GM12878 (cell line): ENCODE measurements around the gene PDE11A. TPM values are rescaled to one million over a fixed set of nuclear protein-coding genes. Genes with fewer than 3 reads are reported as not detected.

Experiments
- ATAC-seq: fragments of 200-7000 bp; cut with Tn5 transposase; 3 replicates; pipeline ENCODE4 v1.9.1; 2020; ENCODE audit warnings: mild to moderate bottlenecking, moderate library complexity
- BruUV-seq: library from RNA; stranded (reverse); fragments of 400-500 nt; replicated peaks from 2 replicates; lab custom pipeline; 2021; lab: Mats Ljungman, UMichigan
- CTCF ChIA-PET: fragments of 300-600 bp; sonication (Branson Sonifier 250); formaldehyde crosslinking; extraction: SDS; loops from one replicate; lab custom pipeline; 2021; ENCODE audit warnings: inconsistent platforms; lab: Yijun Ruan, JAX
- POLR2A ChIA-PET: fragments of 350-600 bp; formaldehyde crosslinking; extraction: SDS; loops from one replicate; lab custom pipeline; 2021; ENCODE audit warnings: inconsistent platforms; lab: Charles Lee
- RAD21 ChIA-PET: fragments of 300-600 bp; sonication (Branson Sonifier 250); formaldehyde crosslinking; loops from one replicate; lab custom pipeline; 2023; ENCODE audit warnings: antibody characterized with exemption; ENCODE audit not compliant: unreplicated experiment; lab: Charles Lee
- SMC1A ChIA-PET: fragments of 300-600 bp; sonication (Branson Sonifier 250); formaldehyde crosslinking; loops from one replicate; lab custom pipeline; 2023; ENCODE audit not compliant: unreplicated experiment, uncharacterized antibody; lab: Charles Lee
- DNase-seq: peaks from one replicate; pipeline ENCODE4 v3.0.0-alpha.2; 2011; ENCODE audit warnings: low read depth, low spot score
- FAIRE-seq: peaks from 3 replicates; lab custom pipeline; 2011; peaks lifted over from hg19 to GRCh38; lab: Jason Lieb, UNC
- H2AFZ ChIP-seq: 2 replicates; pipeline ENCODE4 v1.6.0; 2011; ENCODE audit warnings: low read depth, low read length, control low read depth; ENCODE audit not compliant: control insufficient read depth
- H3K27ac ChIP-seq: 2 replicates; pipeline ENCODE4 v1.5.1; 2011; ENCODE audit warnings: control low read depth; ENCODE audit not compliant: control insufficient read depth, insufficient read depth
- H3K27me3 ChIP-seq, 2 experiments: replicated peaks in 1 of 2; 2 replicates each; pipeline versions ENCODE4 v1.6.0 to v1.6.1; 2011; ENCODE audit warnings: low read length in 1 of 2; ENCODE audit not compliant: control insufficient read depth in 2 of 2, insufficient read depth in 2 of 2
- H3K36me3 ChIP-seq, 2 experiments: 2 replicates each; pipeline ENCODE4 v1.5.1; 2011; ENCODE audit warnings: low read length in 1 of 2; ENCODE audit not compliant: control insufficient read depth in 2 of 2, insufficient read depth in 2 of 2
- H3K4me1 ChIP-seq: 2 replicates; pipeline ENCODE4 v1.6.1; 2011; ENCODE audit warnings: mild to moderate bottlenecking, low read length, moderate library complexity, mixed read lengths; ENCODE audit not compliant: control insufficient read depth, insufficient read depth
- H3K4me2 ChIP-seq: 2 replicates; pipeline ENCODE4 v1.6.0; 2011; ENCODE audit warnings: control low read depth; ENCODE audit not compliant: control insufficient read depth, insufficient read depth
- H3K4me3 ChIP-seq: fragments of 200-600 bp; sonication (generic); 2 replicates; pipeline ENCODE4 v1.5.1; 2016
- H3K79me2 ChIP-seq: 2 replicates; pipeline ENCODE4 v1.6.0; 2011; ENCODE audit warnings: low read length; ENCODE audit not compliant: control insufficient read depth, insufficient read depth
- H3K9ac ChIP-seq: 2 replicates; pipeline ENCODE4 v1.8.0; 2011; ENCODE audit warnings: low read length, control low read depth, mixed read lengths; ENCODE audit not compliant: control insufficient read depth, insufficient read depth
- H3K9me3 ChIP-seq: replicated peaks from 3 replicates; pipeline ENCODE4 v1.5.1; 2011; ENCODE audit warnings: mild to moderate bottlenecking, low read length; ENCODE audit not compliant: control insufficient read depth, insufficient read depth
- H4K20me1 ChIP-seq: 2 replicates; pipeline ENCODE4 v1.6.0; 2011; ENCODE audit not compliant: control insufficient read depth, insufficient read depth
- BACH1 ChIP-seq: fragments of 450-650 bp; IDR thresholded peaks from 2 replicates; pipeline ENCODE4 v1.6.1; 2017; ENCODE audit warnings: mild to moderate bottlenecking, borderline replicate concordance
- CHD2 ChIP-seq: IDR thresholded peaks from 2 replicates; pipeline ENCODE4 v1.6.1; 2011; ENCODE audit warnings: low read depth, low read length, improper control_type of control experiment, borderline replicate concordance
- IRF4 ChIP-seq: IDR thresholded peaks from 2 replicates; pipeline ENCODE4 v1.6.1; 2011; ENCODE audit warnings: low read depth, low read length
- RFX5 ChIP-seq: IDR thresholded peaks from 2 replicates; pipeline ENCODE4 v1.6.1; 2011; ENCODE audit warnings: low read depth, low read length, improper control_type of control experiment
- RUNX3 ChIP-seq: IDR thresholded peaks from 2 replicates; pipeline ENCODE4 v1.6.1; 2012; ENCODE audit warnings: low read length, inconsistent platforms
- SP1 ChIP-seq: IDR thresholded peaks from one replicate; pipeline ENCODE4 v1.6.1; 2011; ENCODE audit warnings: low read depth, low read length
- SRF ChIP-seq, 2 experiments: IDR thresholded peaks; 2 replicates each; pipeline ENCODE4 v1.6.1; 2011; ENCODE audit warnings: low read depth in 2 of 2, low read length in 2 of 2, mild to moderate bottlenecking in 1 of 2, moderate library complexity in 1 of 2
- WGBS: methylation state at CpG from one replicate; pipeline ENCODE4 v1.1.6; 2016; ENCODE audit warnings: low lambda C conversion rate; ENCODE audit not compliant: insufficient replicate concordance, insufficient coverage; ENCODE audit errors: missing lambda C conversion rate; 5-methylcytosine and 5-hydroxymethylcytosine counted together
- in situ Hi-C: fragments of 300-500 bp; cut with MboI; formaldehyde crosslinking; loops from 9 replicates; pipeline ENCODE4 v1.14.3; 2018; ENCODE audit warnings: mixed read lengths
- intact Hi-C: fragments of 100-400 bp; cut with micrococcal nuclease; formaldehyde crosslinking; loops from one replicate; pipeline ENCODE4 v1.14.2; 2022; ENCODE audit not compliant: unreplicated experiment
- polyA plus RNA-seq, 11 experiments: library from polyadenylated mRNA; depleted of rRNA in 4 of 11; unstranded in 6 of 11; stranded (reverse) in 5 of 11; fragments of >200 nt; fragmentation: Nextera tagmentation in 4 of 11; fragmentation: Illumina TruSeq in 1 of 11; extraction: Ambion mirVana in 4 of 11; extraction: Trizol in 1 of 11; gene quantifications; 1 replicate in 1 of 11; 2 replicates in 10 of 11; pipeline versions ENCODE4 v1.2.1 to v1.2.3, GENCODE V29; 2011 to 2016; ENCODE audit warnings: inconsistent platforms in 2 of 11, missing spikeins in 2 of 11, low read depth in 1 of 11
- total RNA-seq, 4 experiments: library from RNA; depleted of rRNA in 3 of 4; stranded (reverse); fragments of >200 nt in 3 of 4; fragmentation: Illumina TruSeq in 1 of 4; extraction: Trizol in 1 of 4; gene quantifications; 2 replicates each; pipeline versions ENCODE4 v1.2.1 to v1.2.3, GENCODE V29; 2013 to 2021

The PDE11A gene
- total and polyA plus RNA-seq, 10 of the 15 experiments (the other 5 are each of a cell fraction or from before 2014, with no cell fraction given): 0.01 to 0.17 (median 0.06) TPM; not detected in 5

DNA sequence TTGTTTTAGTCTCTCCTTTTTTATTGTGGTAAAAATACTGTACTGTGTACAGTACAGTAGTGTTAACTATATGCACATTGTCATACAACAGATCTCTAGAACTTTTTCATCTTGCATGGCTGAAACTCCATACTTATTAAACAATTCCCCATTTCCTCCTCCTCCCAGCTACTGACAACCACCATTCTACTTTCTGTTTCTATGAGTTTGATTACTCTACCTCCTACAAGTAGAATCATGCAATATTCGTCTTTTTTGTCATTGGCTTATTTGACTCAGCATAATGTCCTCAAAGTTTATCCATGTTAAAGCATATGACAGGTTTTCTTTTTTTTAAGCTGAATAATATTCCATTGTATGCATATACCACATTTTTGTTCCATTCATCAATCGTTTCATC, 341.8 kb downstream of the PDE11A start:
- no peak overlapping the region for H3K27ac ChIP-seq
- H3K9ac ChIP-seq: no peak overlapping the region
- no peaks in the 10 kb centered on the region for H3K79me2 ChIP-seq
- POLR2A ChIA-PET: no interaction called here
- FAIRE-seq: no peak
- no peak for DNase-seq
- no peaks in the 10 kb centered on the region for H3K9me3 ChIP-seq
- SMC1A ChIA-PET: interaction anchor here (1.3 kb wide), 1 partner anchor 12 kb away, joined by 4 read pairs; no protein-coding TSS in a partner anchor
- in situ Hi-C loops (no loop called here), intact Hi-C loops (no loop called here)
- H3K4me1 ChIP-seq: no peaks in the 10 kb centered on the region
- H3K36me3 ChIP-seq: no peaks in the 10 kb centered on the region
- no peak overlapping the region for H2AFZ ChIP-seq
- no TSS peak for BruUV-seq
- TF ChIP-seq BACH1: no peak
- TF ChIP-seq SP1: no peak
- TF ChIP-seq SRF (IDR thresholded peaks at IDR 0.05; ENCODE audit: low read depth in 2 of 2, low read length in 2 of 2): no peak
- no peak for TF ChIP-seq IRF4
- H3K4me3 ChIP-seq: no peak overlapping the region
- H3K4me2 ChIP-seq: no peak overlapping the region
- no peak for ATAC-seq
- H4K20me1 ChIP-seq: no peaks in the 10 kb centered on the region; the same call in 1 of the 2 replicates
- 28% methylated on average over 2 of the region's 2 CpGs for WGBS
- no peaks in the 10 kb centered on the region for H3K27me3 ChIP-seq
- CTCF ChIA-PET: interaction anchor here (1.2 to 2.0 kb wide), 4 partner anchors 9 to 397 kb away, joined by 3 to 7 read pairs (median 3); no protein-coding TSS in a partner anchor
- RAD21 ChIA-PET: no interaction called here

DNA sequence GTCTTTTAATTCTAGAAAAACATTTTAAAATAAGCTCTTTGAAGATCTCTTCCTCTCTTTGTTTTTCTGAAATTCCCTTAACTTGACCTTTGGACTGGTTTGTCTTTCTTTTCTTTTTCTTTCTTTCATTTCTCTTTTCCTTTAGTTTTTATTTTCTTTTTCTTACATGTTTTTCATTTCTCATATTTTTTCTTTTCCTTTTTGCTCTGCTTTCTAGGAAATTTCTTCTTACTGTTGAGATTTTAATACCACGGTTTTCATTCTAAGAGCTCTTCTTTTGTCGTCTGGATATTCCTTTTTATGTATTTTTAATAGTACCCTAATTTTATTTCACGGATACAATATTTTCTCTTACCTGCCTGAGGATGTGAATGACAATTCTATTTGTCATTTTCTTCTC, 342.2 kb downstream of the PDE11A start:
- no peak for TF ChIP-seq RUNX3
- TF ChIP-seq CHD2: no peak
- no peak for TF ChIP-seq RFX5
- no peak overlapping the region for H2AFZ ChIP-seq
- SMC1A ChIA-PET: interaction anchor here (1.0 to 1.3 kb wide), 2 partner anchors 12 to 565 kb away, joined by 3 to 4 read pairs; no protein-coding TSS in a partner anchor
- no peaks in the 10 kb centered on the region for H3K79me2 ChIP-seq
- intact Hi-C loops (no loop called here), in situ Hi-C loops (no loop called here)
- RAD21 ChIA-PET: interaction anchor here (1.6 kb wide), 1 partner anchor 395 kb away, joined by 4 read pairs; no protein-coding TSS in a partner anchor
- H3K4me1 ChIP-seq: no peaks in the 10 kb centered on the region
- ATAC-seq (no peak), FAIRE-seq (no peak), DNase-seq (no peak)
- CTCF ChIA-PET: interaction anchor here (1.2 to 3.7 kb wide), 8 partner anchors 9 to 566 kb away, joined by 3 to 13 read pairs (median 3); no protein-coding TSS in a partner anchor
- no peaks in the 10 kb centered on the region for H3K9me3 ChIP-seq
- POLR2A ChIA-PET: no interaction called here
- H3K9ac ChIP-seq: no peak overlapping the region
- H3K4me2 ChIP-seq: no peak overlapping the region
- WGBS: 28% methylated on average over 3 of the region's 3 CpGs
- H3K36me3 ChIP-seq: no peaks in the 10 kb centered on the region
- H3K27me3 ChIP-seq: no peaks in the 10 kb centered on the region
- no TSS peak for BruUV-seq
- no peaks in the 10 kb centered on the region for H4K20me1 ChIP-seq
- no peak overlapping the region for H3K4me3 ChIP-seq
- H3K27ac ChIP-seq: no peak overlapping the region
